HG02840 (cell line): Measurements from ENCODE around the gene PANK2.
"Not testable (repeated sequence)": the region's sequence is repeated elsewhere in the genome, so short reads cannot be mapped to it uniquely, and the experiment has no call there.

Experiments
- ATAC-seq: cut with Tn5 transposase; IDR thresholded peaks from one replicate; pipeline ENCODE4 v1.9.1; 2021; ENCODE audit warnings: mild to moderate bottlenecking, moderate library complexity, moderate number of reproducible peaks; ENCODE audit not compliant: unreplicated experiment, low FRiP score

Gene PANK2

DNA sequence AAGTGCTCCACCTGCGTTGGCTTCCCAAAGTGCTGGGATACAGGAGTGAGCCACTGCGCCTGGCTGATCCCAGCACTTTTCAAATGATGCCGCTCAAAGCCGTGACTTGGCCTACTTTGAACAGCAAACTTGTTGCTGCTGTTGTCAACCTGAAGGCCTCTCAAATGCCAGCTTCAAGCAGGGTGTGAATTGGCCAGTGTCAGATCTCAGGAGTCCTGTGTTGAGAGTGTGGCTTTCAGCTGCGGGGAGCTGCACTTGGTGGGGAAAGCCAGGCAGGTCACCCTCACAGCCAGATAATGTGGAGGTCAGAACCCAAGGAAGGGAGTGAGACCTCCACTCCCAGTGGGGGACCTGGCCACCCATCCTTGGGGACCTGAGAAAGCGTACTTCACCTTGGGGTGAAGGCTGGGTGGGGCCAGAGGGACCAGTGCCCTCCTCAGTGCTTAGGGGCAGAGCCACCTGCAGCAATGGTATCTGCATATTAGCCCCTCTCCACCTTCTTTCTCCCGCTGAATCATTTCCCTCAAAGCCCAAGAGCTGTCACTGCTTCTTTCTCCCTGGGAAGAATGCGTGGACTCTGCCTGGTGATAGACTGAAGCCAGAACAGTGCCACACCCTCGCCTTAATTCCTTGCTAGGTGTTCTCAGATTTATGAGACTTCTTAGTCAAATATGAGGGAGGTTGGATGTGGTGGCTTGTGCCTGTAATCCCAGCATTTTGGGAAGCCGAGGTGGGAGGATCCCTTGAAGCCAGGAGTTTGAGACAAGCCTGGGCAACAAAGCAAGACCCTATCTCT, 19.1 kb upstream of the PANK2 start:
- no peak for ATAC-seq

DNA sequence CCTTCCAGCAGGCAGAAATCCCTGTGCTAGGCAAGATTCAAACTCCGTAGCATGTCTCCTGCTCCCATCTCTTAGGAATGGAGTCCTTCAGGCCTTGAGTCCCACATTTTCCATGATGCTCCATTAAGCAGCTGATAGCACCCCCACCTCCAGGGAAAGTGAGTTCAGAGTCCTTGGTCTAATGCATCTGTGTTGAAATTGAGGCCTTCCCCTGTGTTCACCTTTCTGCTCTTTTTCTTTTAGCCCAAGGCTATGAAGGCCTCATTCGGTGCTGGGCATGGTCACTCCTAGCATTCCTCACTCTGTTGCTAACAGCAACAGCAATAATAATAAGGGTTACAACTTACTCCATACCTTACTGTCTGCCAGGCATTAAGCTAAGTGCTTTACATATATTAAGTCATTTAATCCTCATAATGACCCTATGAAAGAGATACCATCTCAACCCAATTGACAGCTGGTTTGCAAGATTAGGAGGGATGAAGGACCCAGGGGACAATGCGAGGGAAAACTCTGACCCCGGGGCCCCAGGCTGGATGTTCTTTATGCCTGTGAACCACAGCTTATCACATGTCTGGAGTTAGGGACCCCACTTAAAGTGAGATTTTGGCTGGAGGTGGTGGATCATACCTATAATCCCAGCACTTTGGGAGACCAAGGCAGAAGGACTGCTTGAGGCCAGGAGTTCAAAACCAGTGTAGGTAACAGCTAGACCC, 17.5 kb upstream of the PANK2 start:
- ATAC-seq, result no peak

DNA sequence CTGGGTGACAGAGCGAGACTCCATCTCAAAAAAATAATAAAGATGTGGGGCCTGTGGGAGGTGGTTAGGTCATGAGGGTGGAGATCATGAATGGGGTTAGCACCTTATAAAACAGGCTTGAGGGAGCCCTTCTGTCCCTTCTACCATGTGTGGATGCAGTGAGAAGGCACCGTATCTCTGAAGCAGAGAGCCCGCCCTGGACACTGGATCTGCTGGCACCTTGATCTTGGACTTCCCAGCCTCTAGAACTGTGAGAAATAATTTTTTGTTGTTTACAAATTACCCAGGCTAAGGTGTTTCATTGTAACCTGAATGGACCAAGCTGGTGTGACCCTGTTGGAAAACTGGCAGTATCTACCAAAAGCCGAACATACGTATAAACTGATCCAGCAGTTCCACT, 15.7 kb upstream of the PANK2 start:
- no peak for ATAC-seq

DNA sequence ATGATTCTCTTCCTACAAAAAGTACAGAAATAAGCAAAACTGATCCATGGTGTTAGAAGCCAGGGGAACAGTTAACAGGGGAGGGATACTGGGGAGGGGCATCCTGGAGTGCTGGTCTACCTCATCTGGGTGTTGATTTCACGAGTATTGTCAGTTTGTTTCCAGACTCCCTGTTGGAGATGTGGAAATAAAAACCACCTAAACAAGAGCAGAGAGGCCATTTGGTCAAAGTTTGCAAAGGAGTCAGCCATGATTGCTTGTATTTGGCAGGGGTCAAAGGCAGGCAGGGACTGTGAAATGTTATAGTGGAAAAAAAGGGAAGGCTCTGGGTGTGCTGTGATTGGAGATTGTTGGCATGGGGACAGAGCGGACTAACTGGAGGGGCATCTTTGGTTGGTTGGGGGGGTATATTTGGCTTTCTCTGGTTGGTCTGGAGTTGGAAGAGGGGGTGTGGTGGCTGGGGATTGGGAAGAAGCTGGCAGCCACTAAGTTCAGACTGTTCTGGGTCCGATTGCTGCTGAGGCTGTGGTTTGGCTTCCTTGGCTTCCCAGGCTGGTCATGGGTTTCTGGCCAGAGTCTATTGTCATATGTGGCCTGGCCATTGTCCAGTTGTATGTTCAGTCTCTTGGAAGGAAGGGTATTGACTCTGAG, 14.9 kb upstream of the PANK2 start:
- ATAC-seq, result no peak

DNA sequence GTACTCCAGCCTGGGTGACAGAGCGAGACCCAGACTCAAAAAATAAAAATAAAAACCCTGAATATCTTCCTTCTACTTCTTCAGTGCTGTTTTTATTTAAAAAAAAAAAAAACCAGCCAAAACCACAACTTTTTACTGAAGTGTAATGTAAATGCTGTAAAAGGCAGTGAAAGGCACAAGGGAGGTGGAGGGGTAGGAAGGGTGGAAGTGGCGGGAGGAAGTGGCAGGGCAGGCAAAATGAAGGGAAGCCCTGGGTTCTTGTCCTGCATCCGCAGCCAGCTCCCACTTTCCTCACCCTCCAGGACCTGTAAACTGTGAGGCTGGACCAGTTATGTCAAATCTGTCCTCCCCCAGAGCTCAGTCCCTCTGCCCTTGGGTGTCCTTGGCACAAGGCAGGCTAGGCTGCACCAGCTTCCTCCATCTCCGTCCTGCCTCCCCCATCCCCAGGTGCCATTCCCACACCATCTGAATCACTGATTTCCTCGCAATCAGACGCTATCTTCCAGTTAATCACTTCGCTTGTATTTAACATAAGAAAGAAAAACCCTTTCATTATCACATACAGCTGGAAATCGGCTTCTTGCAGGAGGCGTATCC, 13.7 kb upstream of the PANK2 start:
- ATAC-seq, result no peak

DNA sequence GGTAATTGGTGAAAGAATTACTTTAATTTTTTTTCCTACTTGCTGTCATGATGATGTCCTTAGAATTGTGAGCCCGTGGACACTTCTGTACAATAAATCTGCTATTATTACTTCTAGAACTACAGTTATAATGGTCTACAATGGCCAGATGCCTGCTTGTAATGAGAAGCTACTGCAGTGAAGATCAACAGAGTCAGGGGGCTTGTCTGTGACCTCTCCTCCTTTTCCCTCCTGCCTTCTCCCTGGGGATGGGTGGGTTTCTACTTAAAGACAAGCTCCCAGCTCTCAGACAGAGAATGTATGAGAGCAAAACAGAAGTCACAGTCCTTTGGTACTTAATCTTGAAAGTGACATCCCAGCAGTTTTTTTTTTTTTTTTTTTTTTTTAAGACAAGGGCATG, 13.2 kb upstream of the PANK2 start:
- ATAC-seq, result no peak

DNA sequence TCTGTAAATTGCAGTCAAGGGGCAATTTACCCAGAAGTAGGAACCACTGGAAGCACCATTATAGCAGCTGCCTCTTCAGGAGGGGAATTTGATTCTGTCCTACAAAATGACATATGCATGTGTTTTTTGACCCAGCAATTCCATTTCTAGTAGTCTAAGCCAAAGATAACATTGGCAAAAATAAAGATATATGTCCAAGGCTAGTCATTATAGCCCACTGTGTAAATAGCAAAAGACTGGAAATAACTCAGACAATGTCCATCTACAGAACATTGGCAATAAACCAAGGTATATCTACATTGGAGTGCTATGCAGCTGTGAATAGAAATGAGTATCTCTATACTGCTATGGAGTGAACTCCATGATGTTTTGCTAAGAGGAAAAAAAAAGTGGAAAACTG, 12.5 kb upstream of the PANK2 start:
- ATAC-seq, result no peak

DNA sequence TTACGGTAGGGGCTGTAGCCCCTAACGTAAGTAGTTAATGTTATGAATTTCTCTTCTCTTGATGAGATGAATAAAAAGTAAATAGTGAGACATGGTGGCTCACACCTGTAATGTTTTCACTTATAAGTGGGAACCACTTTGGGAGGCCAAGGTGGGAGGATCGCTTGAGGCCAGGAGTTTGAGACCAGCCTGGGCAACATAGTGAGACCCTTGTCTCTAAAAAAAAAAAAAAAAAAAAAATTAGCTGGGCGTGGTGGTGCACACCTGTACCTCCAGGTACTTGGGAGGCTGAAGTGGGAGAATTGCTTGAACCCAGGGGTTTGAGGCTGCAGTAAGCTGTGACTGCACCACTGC, 10.3 kb upstream of the PANK2 start:
- ATAC-seq, result not testable (repeated sequence)

DNA sequence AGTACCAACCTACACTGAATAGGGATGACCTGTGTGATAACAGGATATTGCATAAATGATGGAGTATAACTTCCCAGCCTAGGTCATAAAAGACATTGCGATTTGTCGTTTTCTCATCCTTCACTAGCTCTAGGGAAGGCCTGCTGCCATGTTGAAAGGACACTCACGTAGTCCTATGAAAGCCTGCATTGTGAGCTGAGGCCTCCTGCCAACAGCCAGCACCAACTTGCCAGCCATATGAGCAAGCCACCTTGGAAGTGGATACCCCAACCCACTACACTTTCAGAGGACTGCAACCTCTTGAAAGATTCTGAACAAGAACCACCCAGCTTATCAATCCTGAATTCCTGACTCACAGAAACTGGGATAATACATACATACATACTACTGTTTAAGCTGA, 3.5 kb upstream of the PANK2 start:
- no peak for ATAC-seq

DNA sequence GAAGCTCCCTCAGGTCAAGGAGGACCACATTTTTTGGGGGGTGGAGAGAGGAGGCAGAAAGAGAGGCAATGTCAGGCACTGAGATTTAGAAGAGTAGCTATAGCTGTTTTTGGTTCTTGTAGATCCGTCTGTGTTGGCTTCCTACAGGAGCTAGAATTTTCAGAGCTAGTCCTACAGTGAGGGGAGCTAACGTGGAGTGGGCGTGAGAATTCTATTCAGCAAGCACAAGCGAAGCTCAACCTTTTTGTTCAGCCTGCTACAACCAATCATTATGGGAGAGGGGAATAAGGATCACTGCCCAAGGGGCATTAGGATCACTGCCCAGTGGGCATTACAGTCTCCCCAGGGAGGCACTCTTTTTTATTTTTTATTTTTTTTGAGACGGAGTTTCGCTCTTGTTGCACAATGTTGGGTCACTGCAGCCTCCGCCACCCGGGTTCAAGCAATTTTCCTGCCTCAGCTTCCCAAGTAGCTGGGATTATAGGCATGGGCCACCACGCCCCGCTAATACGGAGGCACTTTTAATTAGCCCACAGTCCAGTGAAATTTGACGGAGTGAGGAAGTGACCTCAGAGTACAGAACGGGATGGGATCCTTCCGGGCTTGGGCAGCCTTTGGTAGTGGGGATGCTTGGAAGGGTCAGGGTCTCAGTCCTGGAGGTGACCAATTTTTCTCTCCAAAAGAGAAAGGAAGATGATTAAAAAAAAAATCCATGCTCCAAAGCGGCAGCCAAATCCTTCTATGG, 1.1 kb upstream of the PANK2 start:
- ATAC-seq, result no peak

DNA sequence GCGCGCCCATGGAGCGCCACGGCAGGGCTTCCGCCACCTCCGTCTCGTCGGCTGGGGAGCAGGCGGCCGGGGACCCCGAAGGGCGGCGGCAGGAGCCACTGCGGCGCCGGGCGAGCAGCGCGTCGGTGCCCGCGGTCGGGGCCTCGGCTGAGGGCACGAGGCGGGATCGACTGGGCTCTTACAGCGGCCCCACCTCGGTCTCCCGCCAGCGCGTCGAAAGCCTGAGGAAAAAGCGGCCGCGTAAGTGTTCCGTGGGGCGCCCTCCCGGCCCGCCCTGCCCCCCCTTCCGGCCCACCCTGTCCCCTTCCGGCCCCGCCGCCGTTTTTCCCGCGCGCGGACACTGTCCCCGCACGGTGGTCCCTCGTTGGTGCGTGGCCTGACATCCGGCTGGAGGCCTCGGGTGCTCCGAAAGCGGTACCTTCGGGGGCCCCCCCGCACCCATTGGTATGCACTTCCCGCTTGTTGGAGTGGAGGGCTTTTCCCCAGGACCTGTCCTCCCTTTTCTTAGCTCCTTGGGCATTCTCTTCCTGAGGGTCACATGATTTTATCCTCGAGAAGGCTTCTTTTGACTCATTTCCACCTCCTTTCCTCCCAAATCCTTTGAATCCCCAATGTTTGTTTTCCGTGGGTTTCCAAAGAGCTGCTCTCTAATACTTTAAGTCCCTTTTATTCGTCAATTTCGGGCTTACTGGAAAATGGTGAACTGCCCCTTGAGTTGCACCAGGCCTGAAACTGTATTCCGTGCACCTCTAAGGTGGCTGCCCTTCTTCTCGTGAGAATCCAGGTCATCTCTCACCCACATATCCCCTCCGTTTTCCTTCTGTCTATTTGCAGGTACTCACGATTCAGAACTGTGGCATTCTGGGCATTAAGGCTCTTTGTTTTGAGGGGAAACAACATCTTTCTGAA, 556 bp downstream of the PANK2 start:
- peak; percentile 25 for ATAC-seq

DNA sequence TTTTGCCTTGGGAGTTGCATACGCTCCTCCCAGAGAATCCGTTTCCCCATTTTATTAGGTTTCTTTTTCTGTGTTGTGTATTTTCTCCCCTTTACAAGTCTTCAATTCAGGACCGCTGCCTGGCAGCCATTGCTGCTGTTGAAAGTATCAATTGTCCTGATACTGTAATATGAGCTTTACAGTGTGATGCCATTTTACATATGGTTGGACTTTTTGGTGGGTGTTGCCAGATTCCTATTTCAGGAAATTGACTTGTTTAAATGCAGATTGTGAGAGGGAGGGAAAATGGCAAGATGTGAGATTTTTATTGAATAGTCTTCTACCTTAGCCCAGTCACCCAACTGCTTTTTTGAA, 1.2 kb downstream of the PANK2 start:
- no peak for ATAC-seq

DNA sequence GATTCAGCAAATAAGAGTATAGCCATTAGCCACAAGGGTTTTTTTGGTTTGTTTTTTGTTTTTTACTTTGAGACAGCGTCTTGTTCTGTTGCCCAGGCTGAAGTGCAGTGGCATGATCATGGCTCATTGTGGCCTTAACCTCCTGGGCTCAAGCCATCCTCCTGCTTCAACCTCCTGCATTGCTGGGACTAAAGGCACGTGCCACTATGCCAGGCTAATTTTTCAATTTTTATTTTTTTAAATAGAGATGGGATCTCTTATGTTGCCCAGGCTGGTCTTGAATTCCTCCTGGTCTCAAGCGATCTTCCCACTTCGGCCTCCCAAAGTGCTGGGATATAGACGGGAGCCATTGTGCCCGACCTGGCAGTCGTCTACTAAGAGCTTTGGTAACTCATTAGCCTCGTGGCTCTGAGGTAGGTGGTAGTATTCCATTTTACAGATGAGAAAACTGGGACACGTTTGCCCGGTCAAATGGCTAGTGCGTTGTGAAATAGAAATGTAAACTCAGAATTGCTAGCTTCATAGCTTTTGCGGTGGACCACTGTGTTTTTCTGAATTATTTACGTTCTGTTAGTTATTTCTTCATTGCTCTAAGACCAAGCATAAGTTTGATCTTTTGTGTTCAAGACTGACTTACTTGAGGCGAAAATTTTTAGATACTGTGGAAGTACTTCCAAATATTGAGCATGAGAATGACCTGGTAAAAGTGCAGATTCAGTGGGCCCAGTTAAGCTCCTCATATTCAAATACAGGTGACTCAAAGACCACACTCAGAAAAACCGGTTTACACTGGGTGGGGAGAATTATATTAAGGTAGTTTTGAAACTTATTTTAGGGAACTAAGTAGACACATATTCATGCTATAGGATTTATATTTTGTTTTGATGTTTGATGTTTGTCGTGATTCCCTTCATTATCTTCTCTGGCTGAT, 2.1 kb downstream of the PANK2 start:
- ATAC-seq, result no peak

DNA sequence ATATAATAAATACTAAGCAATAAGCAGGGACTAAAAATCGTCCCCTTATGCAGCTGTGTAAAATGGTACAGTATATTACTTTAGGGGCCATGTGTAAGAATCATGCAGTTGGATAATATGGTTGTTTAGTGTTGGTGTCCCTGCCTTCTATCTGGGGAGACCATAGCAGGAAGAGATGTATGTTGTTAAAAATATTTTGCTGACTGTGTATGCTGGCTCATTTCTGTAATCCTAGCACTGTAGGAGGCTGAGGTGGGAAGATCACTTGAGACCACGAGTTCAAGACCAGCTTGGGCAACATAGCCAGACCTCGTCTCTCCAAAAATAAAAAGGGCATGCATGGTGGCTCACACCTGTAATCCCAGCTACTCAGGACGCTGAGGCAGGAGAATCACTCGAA, 5.6 kb downstream of the PANK2 start:
- no peak for ATAC-seq

DNA sequence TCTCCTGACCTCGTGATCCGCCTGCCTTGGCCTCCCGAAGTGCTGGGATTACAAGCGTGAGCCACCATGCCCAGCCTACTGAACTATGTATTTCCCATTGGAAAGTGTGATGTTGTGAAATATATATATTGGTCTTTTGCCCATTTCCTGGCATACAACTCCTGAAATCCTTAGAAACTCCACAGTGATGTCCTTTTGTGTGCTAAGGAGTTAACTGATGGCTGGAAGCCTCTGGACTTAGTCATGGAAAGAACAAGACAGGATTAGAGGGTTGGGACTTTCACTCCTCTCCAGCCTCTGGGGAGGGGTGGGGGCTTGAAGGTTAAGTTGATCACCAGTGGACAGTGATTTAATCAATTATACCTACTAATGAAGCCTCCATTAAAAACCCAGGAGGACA, 7.1 kb downstream of the PANK2 start:
- ATAC-seq, result no peak

DNA sequence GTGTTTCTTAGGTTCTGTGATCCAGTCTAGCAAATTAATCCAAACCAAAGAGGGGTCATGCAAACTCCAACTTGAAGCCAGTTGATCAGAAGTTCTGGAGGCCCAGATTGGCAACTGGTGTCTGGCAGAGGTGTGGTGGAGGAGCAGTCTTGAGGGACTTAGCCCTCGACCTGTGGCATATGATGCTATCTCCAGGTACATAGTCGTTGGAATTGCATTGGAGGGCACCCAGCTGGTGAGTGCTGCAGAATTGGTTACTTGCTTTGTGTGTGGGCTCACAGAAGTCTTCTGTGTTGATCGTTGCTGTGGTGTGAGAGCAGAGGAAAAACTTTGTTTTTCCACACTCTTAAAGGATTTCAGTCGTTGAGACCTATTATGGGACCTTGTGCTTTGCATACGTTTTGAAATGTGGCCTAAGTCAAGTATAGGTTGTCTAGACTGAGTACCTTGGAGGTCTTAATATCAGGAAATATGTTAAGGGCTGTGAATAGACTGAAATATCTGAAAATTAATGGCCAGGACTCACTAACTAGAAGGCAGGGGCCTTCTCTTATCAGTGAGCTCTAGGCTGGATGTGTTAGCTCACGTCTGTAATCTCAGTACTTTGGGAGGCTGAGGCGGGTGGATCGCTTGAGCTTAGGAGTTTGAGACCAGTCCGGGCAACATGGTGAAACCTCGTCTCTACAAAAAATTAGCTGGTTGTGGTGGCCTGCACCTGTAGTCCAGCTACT, 7.8 kb downstream of the PANK2 start:
- no peak for ATAC-seq

DNA sequence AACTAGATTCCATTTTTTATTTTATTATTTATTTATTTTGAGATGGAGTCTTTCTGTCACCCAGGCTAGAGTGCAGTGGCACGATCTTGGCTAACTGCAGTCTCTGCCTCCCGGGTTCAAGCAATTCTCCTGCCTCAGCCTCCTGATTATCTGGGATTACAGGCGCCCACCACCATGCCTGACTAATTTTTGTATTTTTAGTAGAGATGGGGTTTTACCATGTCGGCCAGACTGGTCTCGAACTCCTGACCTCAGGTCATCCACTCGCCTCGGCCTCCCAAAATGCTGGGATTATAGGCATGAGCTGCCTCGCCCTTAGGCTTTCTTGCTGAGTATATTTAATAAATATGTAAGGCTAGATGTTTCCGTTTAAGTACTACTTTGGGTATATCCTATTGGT, 9.0 kb downstream of the PANK2 start:
- not testable (repeated sequence) for ATAC-seq

DNA sequence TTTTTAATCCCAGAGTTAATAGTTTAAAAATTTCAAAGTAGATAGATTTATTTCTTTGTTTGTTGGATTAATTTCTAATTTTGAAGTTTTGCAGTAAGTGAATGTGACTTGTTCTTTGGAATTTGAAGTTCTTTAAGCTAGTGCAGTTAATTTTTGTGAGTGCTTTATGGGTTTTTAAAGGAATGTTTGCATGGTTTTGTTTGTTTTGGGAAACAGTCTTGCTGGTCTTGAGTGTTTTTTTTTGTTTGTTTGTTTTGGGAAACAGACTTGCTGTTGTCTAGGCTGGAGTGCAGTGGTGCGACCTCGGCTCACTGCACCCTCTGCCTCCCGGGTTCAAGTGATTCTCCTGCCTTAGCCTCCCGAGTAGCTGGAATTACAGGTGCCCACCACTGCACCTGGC, 9.5 kb downstream of the PANK2 start:
- ATAC-seq, result no peak
